ENCODE results near the gene SUN5. TPM values are rescaled to one million over a fixed set of nuclear protein-coding genes. Genes with fewer than 3 reads are reported as not detected.

Gene SUN5
- total RNA-seq, 1 donor from 2014 or later = not detected

GRCh38 chr20:33013701-33014326, 9.6 kb upstream of the SUN5 start:
- Mint-ChIP-seq H3K27me3 (ENCODE audit: unreplicated experiment) (peaks cover 6% of the 10 kb centered on the region), H3K36me3 (ENCODE audit: unreplicated experiment) (no peaks in the 10 kb centered on the region), H3K4me1 (ENCODE audit: unreplicated experiment) (no peaks in the 10 kb centered on the region), H3K4me3 (ENCODE audit: unreplicated experiment) (no peak overlapping the region), H3K9me3 (ENCODE audit: unreplicated experiment) (no peaks in the 10 kb centered on the region), H3K27ac (ENCODE audit: unreplicated experiment) (no peak overlapping the region)
- DNase-seq (ENCODE audit: extremely low spot score, unreplicated experiment) = no peak
- TF ChIP-seq CTCF (IDR thresholded peaks at IDR 0.05) = no peak

- Mint-ChIP-seq H3K27ac (ENCODE audit: unreplicated experiment) (no peak overlapping the region), H3K27me3 (ENCODE audit: unreplicated experiment) (peaks cover 6% of the 10 kb centered on the region), H3K4me1 (ENCODE audit: unreplicated experiment) (no peaks in the 10 kb centered on the region), H3K9me3 (ENCODE audit: unreplicated experiment) (no peaks in the 10 kb centered on the region), H3K36me3 (ENCODE audit: unreplicated experiment) (no peaks in the 10 kb centered on the region), H3K4me3 (ENCODE audit: unreplicated experiment) (no peak overlapping the region)
- no peak for DNase-seq (ENCODE audit: extremely low spot score, unreplicated experiment)
- TF ChIP-seq CTCF (IDR thresholded peaks at IDR 0.05) = no peak
These were observed 8.3 kb upstream of the SUN5 start for GRCh38 chr20:33012327-33013189.

- no peak for TF ChIP-seq CTCF (IDR thresholded peaks at IDR 0.05)
- H3K4me1 Mint-ChIP-seq (ENCODE audit: unreplicated experiment) = no peaks in the 10 kb centered on the region
- H3K27me3 Mint-ChIP-seq (ENCODE audit: unreplicated experiment) = peaks cover 2% of the 10 kb centered on the region
- H3K27ac Mint-ChIP-seq (ENCODE audit: unreplicated experiment) = no peak overlapping the region
- no peaks in the 10 kb centered on the region for H3K36me3 Mint-ChIP-seq (ENCODE audit: unreplicated experiment)
- no peaks in the 10 kb centered on the region for H3K9me3 Mint-ChIP-seq (ENCODE audit: unreplicated experiment)
- no peak overlapping the region for H3K4me3 Mint-ChIP-seq (ENCODE audit: unreplicated experiment)
- no peak for DNase-seq (ENCODE audit: extremely low spot score, unreplicated experiment)
These were observed 6.6 kb upstream of the SUN5 start for GRCh38 chr20:33010674-33011449.

- no peak for DNase-seq (ENCODE audit: extremely low spot score, unreplicated experiment)
- Mint-ChIP-seq H3K27me3 (ENCODE audit: unreplicated experiment) (peaks cover 2% of the 10 kb centered on the region), H3K9me3 (ENCODE audit: unreplicated experiment) (peaks cover 4% of the 10 kb centered on the region), H3K36me3 (ENCODE audit: unreplicated experiment) (no peaks in the 10 kb centered on the region), H3K4me3 (ENCODE audit: unreplicated experiment) (no peak overlapping the region), H3K27ac (ENCODE audit: unreplicated experiment) (no peak overlapping the region), H3K4me1 (ENCODE audit: unreplicated experiment) (no peaks in the 10 kb centered on the region)
- TF ChIP-seq CTCF (IDR thresholded peaks at IDR 0.05) = no peak
These were observed 5.9 kb upstream of the SUN5 start for GRCh38 chr20:33010133-33010504.

Data from osteocyte (in vitro differentiated cells).